Renal cortical epithelial cell (primary cell): Measurements from ENCODE around the gene CSNK1D. TPM values are rescaled to one million over a fixed set of nuclear protein-coding genes. Genes with fewer than 3 reads are reported as not detected.

Source experiments
- DNase-seq: peaks from one replicate; pipeline ENCODE4 v3.0.0-alpha.2; 2011; ENCODE audit warnings: low read depth
- total RNA-seq: library from RNA; depleted of rRNA; stranded (reverse); fragments of >200 nt; gene quantifications from 2 replicates; pipeline ENCODE4 v1.2.3, GENCODE V29; 2014

Gene CSNK1D
- total RNA-seq, 1 donor from 2014 or later: 115 TPM

- no peak for DNase-seq
Measured at GRCh38 chr17:82310877-82311276, 37.4 kb upstream of the CSNK1D start.

DNA sequence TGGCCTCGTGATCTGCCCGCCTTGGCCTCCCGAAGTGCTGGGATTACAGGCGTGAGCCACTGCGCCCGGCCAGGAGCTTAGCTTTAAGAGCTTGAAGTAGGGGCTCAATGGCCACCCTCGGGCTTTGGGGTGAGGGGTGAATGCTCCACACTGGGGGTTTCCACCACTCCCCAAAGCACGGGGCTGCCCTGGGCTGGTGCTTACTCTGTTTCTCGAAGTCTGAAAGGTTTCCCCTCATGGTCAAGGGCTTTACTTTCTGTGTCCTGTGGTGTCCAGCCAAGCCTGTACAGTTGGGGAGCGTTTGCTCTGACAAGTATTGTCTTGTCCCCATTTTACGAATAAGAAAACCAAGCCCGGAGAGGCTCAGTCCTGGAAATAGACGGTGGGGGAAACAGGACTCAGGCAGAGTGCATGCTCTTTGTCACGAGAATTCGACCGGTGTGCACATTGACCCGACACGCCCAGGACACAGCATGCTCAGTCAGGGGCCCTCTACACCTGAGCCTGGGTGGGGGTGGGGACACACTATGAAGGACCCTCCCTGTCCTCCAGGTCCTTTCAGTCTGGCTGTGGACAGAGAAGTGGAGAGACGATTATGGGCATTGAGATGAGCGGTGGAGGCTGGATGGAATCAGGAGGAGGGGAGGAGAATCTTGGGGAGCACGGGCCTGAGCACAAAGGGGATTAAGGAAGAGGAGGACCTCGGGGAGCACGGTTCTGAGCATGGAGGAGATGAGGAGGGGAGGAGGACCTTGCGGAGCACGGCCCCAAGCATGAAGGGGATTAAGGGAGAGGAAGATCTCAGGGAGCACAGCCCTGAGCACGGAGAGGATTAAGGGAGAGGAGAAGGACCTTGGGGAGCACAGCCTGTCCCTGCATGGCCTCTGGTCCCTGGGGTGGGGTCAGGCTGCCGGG lies 36.4 kb upstream of the CSNK1D start:
- DNase-seq: no peak

GRCh38 chr17:82305727-82306300 lies 32.3 kb upstream of the CSNK1D start:
- DNase-seq: no peak

DNA sequence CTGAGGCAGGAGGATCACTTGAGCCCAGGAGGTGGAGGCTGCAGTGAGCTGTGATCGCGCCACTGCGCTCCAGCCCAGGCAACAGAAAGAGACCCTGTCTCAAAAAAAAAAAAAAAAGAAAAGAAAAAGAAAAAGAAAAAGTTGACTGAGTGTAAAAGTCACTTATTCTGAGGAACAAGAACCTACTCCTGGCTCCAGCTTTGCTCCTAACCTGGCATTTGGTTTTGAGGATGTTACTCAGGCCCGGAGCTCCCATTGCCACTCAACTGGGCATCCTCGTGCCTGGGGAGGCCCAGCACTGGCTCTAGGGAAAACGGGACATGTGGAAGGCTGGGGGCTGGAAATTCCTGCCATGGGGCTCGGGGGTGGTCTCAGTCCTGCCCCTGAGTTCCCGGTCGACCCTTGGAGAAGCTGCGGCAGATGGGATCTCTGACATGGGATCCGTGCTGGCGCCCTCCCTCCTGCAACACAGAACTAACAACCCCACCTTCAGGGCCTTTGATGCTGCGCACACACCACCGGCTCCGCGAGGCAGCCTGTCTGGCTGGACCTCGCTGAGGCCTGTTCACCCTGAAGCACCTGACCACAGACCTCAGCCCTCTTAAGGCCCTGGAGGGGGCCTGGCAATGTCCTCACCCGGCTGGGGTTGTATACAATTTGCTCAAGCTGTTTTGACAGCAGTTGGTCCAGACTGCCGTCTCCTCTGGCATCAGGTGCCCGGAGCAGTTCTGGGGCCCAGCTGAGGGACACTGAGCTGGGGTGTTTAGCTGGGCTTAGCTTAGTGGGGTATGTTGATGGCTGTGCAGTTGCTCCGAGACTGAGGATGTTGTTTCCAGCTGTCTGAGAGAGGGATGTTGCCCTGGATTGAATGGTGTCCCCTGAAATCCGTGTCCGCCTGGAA lies 31.6 kb upstream of the CSNK1D start:
- DNase-seq: no peak

DNA sequence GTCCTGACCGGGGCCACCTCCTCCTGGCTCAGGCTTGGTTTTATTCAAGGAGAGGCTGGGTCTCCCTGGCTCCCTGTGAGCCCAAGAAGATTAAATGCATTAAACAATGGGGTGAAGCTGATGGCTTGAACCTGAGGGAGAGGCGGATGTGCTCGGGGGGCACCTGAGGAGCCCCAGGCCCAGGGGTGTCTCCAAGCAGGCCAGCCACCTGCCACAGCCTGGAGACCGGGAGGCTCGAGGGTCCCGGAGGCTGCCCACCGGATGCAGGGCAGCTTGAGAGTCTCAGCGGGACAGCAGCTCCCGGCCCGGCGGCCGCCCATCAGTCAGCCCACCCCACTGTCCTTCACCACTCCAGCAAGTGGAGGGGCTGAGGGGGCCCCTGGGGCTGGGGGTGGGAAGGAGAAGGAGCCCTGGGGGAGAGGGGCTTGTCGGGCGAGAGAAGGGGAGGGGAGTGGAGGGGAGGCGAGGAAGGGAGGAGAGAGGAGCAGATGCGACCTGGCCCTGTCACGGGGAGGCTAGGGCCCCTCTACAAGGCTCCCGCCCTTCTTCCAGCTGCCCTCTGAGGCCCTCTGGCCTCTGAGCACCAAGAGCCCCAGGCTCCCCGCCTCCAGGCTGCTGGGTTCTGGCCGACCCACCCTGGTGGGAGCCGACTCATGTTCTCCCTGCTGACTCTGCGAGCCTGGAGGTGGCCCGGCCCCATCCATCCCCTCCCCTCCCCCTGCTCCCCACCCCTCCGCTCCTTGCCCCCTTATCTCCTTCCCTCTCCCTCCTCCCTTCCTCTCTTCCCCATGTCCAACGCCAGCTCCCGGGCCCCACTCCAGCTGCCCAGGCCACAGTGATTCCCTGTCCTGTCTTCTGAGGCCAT lies 30.7 kb upstream of the CSNK1D start:
- DNase-seq: no peak

GRCh38 chr17:82302991-82303943 lies 29.8 kb upstream of the CSNK1D start:
- DNase-seq: no peak

DNA sequence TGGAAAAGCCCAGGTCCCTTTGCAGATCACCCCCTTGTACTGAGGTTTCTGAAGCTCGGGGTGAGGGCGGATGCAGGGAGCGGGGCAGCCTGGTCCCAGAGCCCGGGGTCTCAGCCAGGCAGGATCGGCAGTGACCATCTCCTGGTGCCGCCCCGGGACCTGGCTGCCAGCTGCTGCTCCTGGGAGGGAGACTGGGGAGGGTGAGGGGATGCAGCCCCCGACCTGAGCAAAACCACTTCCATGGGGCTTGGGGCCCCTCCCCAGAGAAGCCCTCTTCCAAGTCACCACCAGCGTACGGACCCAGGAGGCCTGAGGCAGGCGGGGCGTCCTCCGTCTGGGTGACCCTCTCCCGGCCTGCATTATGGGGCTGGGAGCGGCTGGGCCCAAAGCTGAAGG lies 29.1 kb upstream of the CSNK1D start:
- DNase-seq: no peak

GRCh38 chr17:82301916-82302567 lies 28.5 kb upstream of the CSNK1D start:
- no peak for DNase-seq

DNA sequence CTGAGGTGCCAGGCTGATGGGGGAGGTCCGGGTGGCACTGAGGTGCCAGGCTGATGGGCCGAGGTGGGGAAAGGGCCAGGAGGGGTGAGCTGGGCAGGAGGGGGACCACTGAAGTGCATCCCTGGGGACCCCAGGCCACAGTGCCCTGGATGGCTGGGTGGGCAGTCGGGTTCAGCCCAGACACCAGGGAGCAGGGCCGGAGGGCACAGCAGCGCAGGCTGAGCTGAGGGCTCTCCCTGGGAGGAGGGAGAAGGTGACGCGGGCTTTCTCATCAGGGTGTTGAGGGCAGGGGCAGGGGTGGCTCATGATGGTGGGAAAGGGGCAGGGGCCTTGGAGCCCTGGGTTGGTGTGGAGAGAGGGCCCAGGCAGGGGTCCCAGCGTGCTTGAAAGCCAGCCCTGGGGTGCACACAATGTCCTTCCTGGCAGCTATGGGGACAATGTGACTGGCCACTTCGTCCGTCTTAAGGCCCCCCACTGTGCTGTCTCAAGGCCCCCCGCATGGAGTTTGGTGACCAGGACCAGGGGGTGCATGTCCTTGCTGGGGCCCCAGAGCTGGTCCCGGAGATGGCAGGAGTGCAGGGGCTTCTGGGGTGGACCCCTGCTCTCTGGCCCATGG lies 27.9 kb upstream of the CSNK1D start:
- DNase-seq: no peak

- no peak for DNase-seq
Measured at GRCh38 chr17:82300707-82301270, 27.3 kb upstream of the CSNK1D start.

DNA sequence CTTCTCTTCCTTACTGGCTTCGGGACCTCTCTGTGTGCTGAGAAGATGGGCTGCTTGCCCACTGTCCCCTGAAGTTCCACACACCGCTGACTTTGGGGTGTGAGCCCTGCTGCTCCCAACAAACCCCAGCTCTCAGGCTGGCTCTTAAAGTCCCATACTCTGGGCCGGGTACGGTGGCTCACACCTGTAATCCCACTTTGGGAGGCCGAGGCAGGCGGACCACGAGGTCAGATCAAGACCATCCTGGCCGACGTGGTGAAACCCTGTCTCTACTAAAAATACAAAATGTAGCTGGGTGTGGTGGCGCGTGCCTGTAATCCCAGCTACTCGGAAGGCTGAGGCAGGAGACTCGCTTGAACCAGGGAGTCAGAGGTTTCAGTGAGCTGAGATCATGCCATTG lies 26.7 kb upstream of the CSNK1D start:
- no peak for DNase-seq

DNA sequence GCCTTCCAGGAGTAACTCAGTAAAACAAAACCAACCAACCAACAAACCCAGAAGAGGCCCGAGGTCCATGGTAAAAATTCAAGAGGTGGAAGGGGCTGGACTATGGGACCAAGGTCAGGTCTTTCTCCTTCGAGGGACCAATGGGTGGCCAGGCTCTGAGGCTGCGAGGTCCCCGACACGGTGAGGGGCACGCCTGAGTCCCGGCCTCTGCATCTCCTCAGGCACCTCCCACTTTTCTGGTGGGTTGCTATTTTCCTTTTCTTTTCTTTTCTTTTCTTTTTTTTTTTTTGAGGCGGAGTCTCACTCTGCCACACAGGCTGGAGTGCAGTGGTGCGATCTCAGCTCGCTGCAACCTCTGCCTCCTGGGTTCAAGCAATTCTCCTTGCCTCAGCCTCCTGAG lies 26.0 kb upstream of the CSNK1D start:
- peak; percentile 49 for DNase-seq

- no peak for DNase-seq
Measured at GRCh38 chr17:82298538-82299421, 25.3 kb upstream of the CSNK1D start.

DNA sequence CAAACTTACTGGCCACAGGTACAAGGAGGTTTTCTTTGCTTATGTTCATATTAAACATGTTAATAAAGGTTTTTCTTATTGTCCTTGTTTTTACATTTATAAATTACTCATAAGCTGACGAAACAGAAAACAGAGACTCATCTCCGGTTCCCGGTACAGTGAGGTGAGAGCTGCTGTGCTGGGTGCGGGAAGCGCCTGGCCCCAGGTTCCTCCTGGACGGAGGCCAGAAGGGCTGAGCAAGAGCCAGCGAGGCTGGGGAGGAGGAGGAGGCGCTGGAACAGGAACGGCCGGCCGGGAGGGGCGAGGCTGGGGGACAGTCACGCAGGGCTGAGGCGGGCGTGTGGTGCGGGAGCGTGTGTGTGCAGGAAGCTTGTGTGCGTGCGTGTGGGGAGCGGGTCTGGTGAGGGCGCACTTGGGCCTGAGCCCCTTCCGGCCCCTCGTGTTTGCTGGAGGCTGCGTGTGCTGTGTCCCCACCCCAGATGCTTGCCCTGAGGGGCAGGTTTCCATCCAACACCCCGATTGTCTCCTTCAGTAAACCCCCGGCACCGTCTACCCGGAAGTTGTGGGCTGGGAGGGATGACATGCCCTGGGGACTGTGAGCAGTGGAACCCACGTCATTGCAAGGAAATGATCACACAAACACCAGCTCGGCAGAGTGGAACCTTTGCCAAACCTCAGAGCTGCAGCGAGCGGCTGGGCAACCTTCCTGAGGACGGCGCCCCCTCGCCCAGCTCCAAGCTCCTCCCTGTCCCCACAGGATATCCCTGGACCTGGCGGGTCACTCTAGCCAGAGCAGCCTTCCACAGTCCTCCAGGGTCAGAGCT lies 24.4 kb upstream of the CSNK1D start:
- peak; percentile 91 for DNase-seq

GRCh38 chr17:82297280-82297713 lies 23.8 kb upstream of the CSNK1D start:
- peak; percentile 89 for DNase-seq

- no peak for DNase-seq
Measured at GRCh38 chr17:82296511-82297279, 23.2 kb upstream of the CSNK1D start.
